Neural crest cell (in vitro differentiated cells): ENCODE measurements around the gene HCFC1. TPM values are rescaled to one million over a fixed set of nuclear protein-coding genes. Genes with fewer than 3 reads are reported as not detected.
"Not testable (repeated sequence)": the region's sequence is repeated elsewhere in the genome, so short reads cannot be mapped to it uniquely, and the experiment has no call there.

ENCODE experiments used
- DNase-seq: peaks from one replicate; pipeline ENCODE4 v3.0.0; 2021; ENCODE audit warnings: low read depth, mixed read lengths, low spot score
- H3K27ac Mint-ChIP-seq: one replicate; pipeline ENCODE4 v1.8.0; 2021; ENCODE audit warnings: mild to moderate bottlenecking, mixed read lengths; ENCODE audit not compliant: unreplicated experiment
- H3K27me3 Mint-ChIP-seq: 2 replicates; pipeline ENCODE4 v1.8.0; 2021; ENCODE audit warnings: low read depth, mild to moderate bottlenecking, mixed read lengths
- H3K36me3 Mint-ChIP-seq: 2 replicates; pipeline ENCODE4 v1.8.0; 2021; ENCODE audit warnings: low read depth, mild to moderate bottlenecking, mixed read lengths
- H3K4me1 Mint-ChIP-seq: 2 replicates; pipeline ENCODE4 v1.8.0; 2021; ENCODE audit warnings: mixed read lengths
- H3K4me3 Mint-ChIP-seq: one replicate; pipeline ENCODE4 v1.8.0; 2021; ENCODE audit warnings: mild to moderate bottlenecking, mixed read lengths
- H3K9me3 Mint-ChIP-seq: 2 replicates; pipeline ENCODE4 v1.8.0; 2021; ENCODE audit warnings: mixed read lengths
- CTCF ChIP-seq: fragments of 200-600 bp; sonication (generic); conservative IDR thresholded peaks from 2 replicates; pipeline ENCODE4 v1.5.0; 2021; ENCODE audit warnings: antibody characterized with exemption, mild to moderate bottlenecking
- total RNA-seq: library from RNA; stranded (reverse); gene quantifications from 2 replicates; pipeline ENCODE4 v1.2.1, GENCODE V29; 2021

The HCFC1 gene
- total RNA-seq, 1 donor from 2014 or later: 168 TPM

DNA sequence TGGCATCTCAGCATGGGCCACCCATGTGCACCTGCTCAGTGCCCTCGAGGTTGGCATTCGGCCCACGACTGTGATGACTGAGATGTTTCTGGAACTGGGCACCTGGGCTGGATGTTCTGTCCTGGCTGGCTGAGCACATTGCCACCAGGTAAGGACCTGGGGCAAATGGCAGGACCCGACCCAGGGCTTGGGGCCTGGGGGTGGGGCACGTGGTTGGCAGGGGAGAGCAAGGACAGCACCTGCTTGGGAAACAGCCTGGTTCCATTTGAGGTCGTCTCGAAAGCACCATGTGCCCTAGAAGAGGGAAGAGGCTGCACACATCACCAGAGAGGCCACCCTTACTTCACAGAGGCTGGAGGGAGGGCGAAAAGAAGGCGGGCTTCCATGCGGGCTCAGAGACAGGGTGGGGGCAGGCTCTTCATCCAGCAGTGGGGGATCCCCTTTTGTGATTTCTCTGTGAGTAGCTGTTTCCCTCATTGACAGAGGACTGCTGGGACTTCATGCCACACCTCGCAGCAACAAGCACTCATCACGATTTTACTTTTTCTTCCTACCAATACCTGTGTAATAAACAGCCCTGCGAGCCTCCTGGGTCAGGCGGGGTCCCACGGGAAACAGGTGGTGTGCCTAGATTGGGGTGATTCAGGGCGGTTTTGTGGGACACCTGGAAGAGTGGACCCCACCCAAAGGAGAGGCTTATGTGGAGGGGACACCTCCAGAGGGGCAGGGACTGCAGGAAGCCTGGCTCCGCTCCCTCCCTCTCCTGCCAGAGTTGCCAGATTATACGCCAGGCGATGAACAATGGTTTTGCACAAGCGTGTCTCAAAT, 12.9 kb upstream of the HCFC1 start:
- Mint-ChIP-seq H3K36me3 (peaks cover 5% of the 10 kb centered on the region), H3K4me1 (peaks cover 12% of the 10 kb centered on the region), H3K27me3 (no peaks in the 10 kb centered on the region), H3K4me3 (no peak overlapping the region), H3K27ac (no peak overlapping the region), H3K9me3 (no peaks in the 10 kb centered on the region)
- TF ChIP-seq CTCF: no peak
- DNase-seq: no peak

DNA sequence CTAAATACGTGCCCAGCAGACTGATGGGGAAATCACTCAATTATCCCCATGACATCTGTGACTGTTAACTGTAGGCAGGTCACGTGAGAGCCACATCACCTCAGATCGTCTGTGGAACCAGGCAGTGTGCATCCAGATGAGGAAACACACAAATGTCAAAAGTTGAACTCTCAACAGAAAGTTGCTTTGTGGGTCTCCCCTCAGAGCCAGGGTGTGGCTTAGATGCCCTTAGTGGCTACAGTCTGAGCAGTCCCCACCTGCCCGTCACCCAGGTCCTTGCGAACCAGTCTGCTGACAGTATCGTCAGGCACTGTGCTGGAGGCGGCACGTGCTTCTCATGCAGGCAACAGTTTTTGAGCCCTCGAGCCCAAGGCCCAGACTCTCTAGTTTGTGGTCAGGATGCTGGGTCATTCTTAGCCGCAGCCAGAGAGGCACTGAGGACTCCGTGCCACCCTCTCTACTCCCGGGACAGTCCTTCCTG, 11.7 kb upstream of the HCFC1 start:
- no peaks in the 10 kb centered on the region for H3K9me3 Mint-ChIP-seq
- H3K27ac Mint-ChIP-seq: no peak overlapping the region
- no peak for TF ChIP-seq CTCF
- no peak overlapping the region for H3K4me3 Mint-ChIP-seq
- H3K4me1 Mint-ChIP-seq: peaks cover 8% of the 10 kb centered on the region
- no peaks in the 10 kb centered on the region for H3K27me3 Mint-ChIP-seq
- DNase-seq: no peak
- peaks cover 5% of the 10 kb centered on the region for H3K36me3 Mint-ChIP-seq

GRCh38 chrX:153981771-153982533, 10.3 kb upstream of the HCFC1 start:
- peak overlapping the region; percentile 89 for H3K27ac Mint-ChIP-seq
- no peaks in the 10 kb centered on the region for H3K27me3 Mint-ChIP-seq
- TF ChIP-seq CTCF: no peak
- H3K9me3 Mint-ChIP-seq: no peaks in the 10 kb centered on the region
- DNase-seq: no peak
- H3K4me1 Mint-ChIP-seq: peaks cover 8% of the 10 kb centered on the region
- H3K4me3 Mint-ChIP-seq: no peak overlapping the region
- H3K36me3 Mint-ChIP-seq: peaks cover 5% of the 10 kb centered on the region

GRCh38 chrX:153981231-153981630, 9.6 kb upstream of the HCFC1 start:
- Mint-ChIP-seq H3K36me3 (peaks cover 5% of the 10 kb centered on the region), H3K9me3 (no peaks in the 10 kb centered on the region), H3K4me1 (peaks cover 8% of the 10 kb centered on the region), H3K27ac (peak overlapping the region; percentile 89), H3K27me3 (no peaks in the 10 kb centered on the region), H3K4me3 (no peak overlapping the region)
- no peak for DNase-seq
- TF ChIP-seq CTCF: no peak

DNA sequence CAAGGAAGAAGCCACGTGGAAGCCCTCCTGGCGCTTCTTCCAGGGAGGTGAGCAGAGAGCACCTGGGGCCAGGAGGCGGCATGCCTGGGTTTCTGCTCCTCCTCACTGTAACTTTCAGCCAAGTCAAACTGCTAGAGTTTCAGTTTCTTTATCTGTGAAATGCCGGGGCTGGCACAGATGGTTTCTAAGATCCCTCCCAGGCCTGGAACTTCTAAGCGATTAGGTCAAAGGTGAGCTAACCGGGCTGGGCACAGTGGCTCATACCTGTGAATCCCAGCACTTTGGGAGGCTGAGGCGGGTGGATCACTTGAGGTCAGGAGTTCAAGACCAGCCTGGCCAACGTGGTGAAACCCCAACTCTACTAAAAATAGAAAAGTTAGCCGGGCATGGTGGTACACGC, 8.8 kb upstream of the HCFC1 start:
- not testable (repeated sequence) for H3K4me1 Mint-ChIP-seq, H3K27ac Mint-ChIP-seq, H3K27me3 Mint-ChIP-seq, H3K4me3 Mint-ChIP-seq, H3K9me3 Mint-ChIP-seq, DNase-seq, H3K36me3 Mint-ChIP-seq
